ENCODE results near the gene ZNF346.

Gene ZNF346

GRCh38 chr5:177100714-177101121 lies 78.2 kb downstream of the ZNF346 start:
- Histone ChIP-seq H3K9ac (ENCODE audit: low read length) (no peak overlapping the region), H3K27ac (ENCODE audit: low read depth, low read length) (no peak overlapping the region), H3K36me3 (ENCODE audit: control insufficient read depth, insufficient read depth, low read length) (no peaks in the 10 kb centered on the region), H3K4me3 (ENCODE audit: low read length) (no peak overlapping the region), H3K4me1 (ENCODE audit: control insufficient read depth, insufficient read depth, low read length) (no peaks in the 10 kb centered on the region), H3K27me3 (ENCODE audit: control insufficient read depth, insufficient read depth, low read length) (no peaks in the 10 kb centered on the region)

DNA sequence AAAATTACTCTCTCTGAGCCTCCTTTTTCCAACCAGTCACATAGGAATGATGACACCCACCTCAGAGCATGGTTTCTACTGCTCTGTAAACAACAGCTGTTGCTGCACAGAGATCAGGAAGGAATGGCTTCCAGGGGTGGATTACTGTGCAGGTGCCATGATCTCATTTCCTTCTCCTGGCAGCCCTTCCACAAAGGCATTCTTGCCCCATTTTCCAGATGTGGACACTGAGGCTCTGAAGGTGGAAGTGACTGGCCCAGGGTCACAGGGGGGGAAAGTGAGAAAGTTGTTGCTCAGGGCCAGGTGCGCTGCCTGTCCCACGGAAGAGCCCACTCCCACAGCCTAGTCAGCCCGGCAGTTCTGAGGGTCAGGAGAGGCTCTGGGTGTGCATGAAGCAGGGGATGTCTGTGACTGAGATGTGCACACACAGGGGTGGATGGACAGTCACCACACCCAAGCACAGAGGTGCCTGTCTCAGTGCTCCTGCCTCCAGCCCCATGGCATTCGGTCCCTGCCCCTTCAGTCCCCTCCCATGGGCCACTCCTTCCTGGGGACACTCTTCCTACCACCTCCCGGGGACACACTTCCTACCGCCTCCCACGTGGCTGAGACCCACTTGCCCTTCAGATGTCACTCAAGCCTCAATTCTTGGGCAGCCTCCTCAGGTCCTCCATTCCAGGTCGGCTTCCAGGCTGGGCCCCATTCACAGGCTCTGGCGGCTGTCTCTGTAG lies 81.2 kb downstream of the ZNF346 start:
- Histone ChIP-seq H3K27ac (ENCODE audit: low read depth, low read length) (no peak overlapping the region), H3K4me3 (ENCODE audit: low read length) (no peak overlapping the region), H3K36me3 (ENCODE audit: control insufficient read depth, insufficient read depth, low read length) (no peaks in the 10 kb centered on the region), H3K4me1 (ENCODE audit: control insufficient read depth, insufficient read depth, low read length) (no peaks in the 10 kb centered on the region), H3K27me3 (ENCODE audit: control insufficient read depth, insufficient read depth, low read length) (no peaks in the 10 kb centered on the region), H3K9ac (ENCODE audit: low read length) (no peak overlapping the region)

DNA sequence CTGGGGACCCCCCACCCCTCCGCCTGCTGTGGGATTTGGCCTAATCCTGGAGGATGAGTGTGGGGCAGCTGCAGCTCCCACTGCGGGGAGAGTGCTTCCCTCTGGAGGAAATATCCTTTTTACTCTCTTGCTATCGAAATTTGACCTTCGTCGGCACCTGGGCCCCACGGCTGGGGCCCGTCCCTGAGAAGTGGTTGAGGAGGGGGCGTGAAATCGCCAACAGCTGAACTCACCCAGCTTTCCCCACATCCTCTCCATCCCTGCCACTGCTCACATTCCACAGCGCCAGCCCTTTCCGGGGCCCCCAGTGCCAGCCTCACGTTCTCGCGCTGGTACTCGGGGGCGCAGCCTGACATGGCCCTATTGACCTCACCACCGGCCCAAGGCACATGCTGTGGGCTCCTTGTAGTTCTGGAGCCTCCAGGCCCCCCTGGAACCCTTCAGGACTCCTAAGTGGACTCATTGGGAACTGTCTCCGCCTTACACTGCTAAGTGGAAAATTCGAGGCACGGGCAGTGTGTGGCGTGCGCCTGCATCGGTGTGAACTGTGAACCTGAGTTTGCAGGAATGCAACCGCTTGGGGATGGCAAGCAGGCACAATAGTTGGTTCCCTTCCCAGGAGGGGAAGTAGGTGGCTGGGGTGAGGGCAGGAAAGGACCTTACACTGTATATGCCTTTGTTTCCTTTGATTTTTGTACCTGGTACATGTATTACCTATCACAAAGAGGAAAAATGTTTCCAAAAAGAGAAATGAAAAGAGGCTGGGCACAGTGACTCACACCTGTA lies 83.4 kb downstream of the ZNF346 start:
- H3K36me3 ChIP-seq (ENCODE audit: control insufficient read depth, insufficient read depth, low read length) = no peaks in the 10 kb centered on the region
- no peak overlapping the region for H3K27ac ChIP-seq (ENCODE audit: low read depth, low read length)
- H3K4me1 ChIP-seq (ENCODE audit: control insufficient read depth, insufficient read depth, low read length) = no peaks in the 10 kb centered on the region
- H3K9ac ChIP-seq (ENCODE audit: low read length) = no peak overlapping the region
- H3K4me3 ChIP-seq (ENCODE audit: low read length) = no peak overlapping the region
- no peaks in the 10 kb centered on the region for H3K27me3 ChIP-seq (ENCODE audit: control insufficient read depth, insufficient read depth, low read length)

- no peaks in the 10 kb centered on the region for H3K4me1 ChIP-seq (ENCODE audit: control insufficient read depth, insufficient read depth, low read length)
- H3K27me3 ChIP-seq (ENCODE audit: control insufficient read depth, insufficient read depth, low read length) = no peaks in the 10 kb centered on the region
- no peaks in the 10 kb centered on the region for H3K36me3 ChIP-seq (ENCODE audit: control insufficient read depth, insufficient read depth, low read length)
- no peak overlapping the region for H3K9ac ChIP-seq (ENCODE audit: low read length)
- no peak overlapping the region for H3K27ac ChIP-seq (ENCODE audit: low read depth, low read length)
- no peak overlapping the region for H3K4me3 ChIP-seq (ENCODE audit: low read length)
Measured at GRCh38 chr5:177107159-177107558, 84.7 kb downstream of the ZNF346 start.

GRCh38 chr5:177109810-177110209 lies 87.3 kb downstream of the ZNF346 start:
- H3K27ac ChIP-seq (ENCODE audit: low read depth, low read length) = no peak overlapping the region
- H3K4me1 ChIP-seq (ENCODE audit: control insufficient read depth, insufficient read depth, low read length) = no peaks in the 10 kb centered on the region
- no peak overlapping the region for H3K9ac ChIP-seq (ENCODE audit: low read length)
- no peaks in the 10 kb centered on the region for H3K27me3 ChIP-seq (ENCODE audit: control insufficient read depth, insufficient read depth, low read length)
- no peaks in the 10 kb centered on the region for H3K36me3 ChIP-seq (ENCODE audit: control insufficient read depth, insufficient read depth, low read length)
- H3K4me3 ChIP-seq (ENCODE audit: low read length) = no peak overlapping the region

DNA sequence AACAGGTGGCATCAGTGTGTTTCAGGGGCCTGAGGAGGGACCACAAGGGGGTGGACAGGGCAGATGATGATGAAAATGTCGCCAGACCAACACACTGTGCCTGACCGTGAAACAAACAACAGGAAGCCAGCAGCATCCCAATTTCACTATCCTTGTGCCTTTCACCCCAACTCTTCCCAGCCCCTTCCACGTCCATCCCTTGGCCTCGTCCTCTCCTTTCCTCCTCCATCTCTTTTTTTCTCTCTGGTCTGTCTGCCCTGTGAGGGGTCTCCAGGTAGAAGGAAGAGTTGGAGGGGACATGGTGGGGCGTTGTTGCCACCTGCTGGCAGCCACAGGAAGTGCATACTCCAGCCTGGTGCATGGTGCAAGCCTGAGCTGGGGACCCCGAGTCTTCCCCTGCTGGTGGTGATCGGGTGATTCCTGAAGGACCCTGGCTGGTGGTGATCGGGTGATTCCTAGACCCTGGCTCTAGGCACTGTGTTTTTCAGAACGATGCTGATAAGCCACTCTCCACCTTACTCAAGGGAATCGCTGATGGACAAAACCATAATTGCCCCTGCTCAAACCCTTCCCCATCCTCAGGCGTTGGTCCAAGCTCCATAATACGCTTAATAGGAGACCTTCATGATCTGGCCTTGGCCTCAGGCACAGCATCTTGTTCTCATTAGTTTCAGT lies 89.4 kb downstream of the ZNF346 start:
- Histone ChIP-seq H3K4me1 (ENCODE audit: control insufficient read depth, insufficient read depth, low read length) (peaks cover 4% of the 10 kb centered on the region), H3K27me3 (ENCODE audit: control insufficient read depth, insufficient read depth, low read length) (no peaks in the 10 kb centered on the region), H3K9ac (ENCODE audit: low read length) (no peak overlapping the region), H3K36me3 (ENCODE audit: control insufficient read depth, insufficient read depth, low read length) (no peaks in the 10 kb centered on the region), H3K27ac (ENCODE audit: low read depth, low read length) (no peak overlapping the region), H3K4me3 (ENCODE audit: low read length) (no peak overlapping the region)

- Histone ChIP-seq H3K36me3 (ENCODE audit: control insufficient read depth, insufficient read depth, low read length) (no peaks in the 10 kb centered on the region), H3K27me3 (ENCODE audit: control insufficient read depth, insufficient read depth, low read length) (no peaks in the 10 kb centered on the region), H3K27ac (ENCODE audit: low read depth, low read length) (no peak overlapping the region), H3K4me1 (ENCODE audit: control insufficient read depth, insufficient read depth, low read length) (peaks cover 4% of the 10 kb centered on the region), H3K9ac (ENCODE audit: low read length) (no peak overlapping the region), H3K4me3 (ENCODE audit: low read length) (no peak overlapping the region)
Measured at GRCh38 chr5:177112589-177113220, 90.2 kb downstream of the ZNF346 start.

DNA sequence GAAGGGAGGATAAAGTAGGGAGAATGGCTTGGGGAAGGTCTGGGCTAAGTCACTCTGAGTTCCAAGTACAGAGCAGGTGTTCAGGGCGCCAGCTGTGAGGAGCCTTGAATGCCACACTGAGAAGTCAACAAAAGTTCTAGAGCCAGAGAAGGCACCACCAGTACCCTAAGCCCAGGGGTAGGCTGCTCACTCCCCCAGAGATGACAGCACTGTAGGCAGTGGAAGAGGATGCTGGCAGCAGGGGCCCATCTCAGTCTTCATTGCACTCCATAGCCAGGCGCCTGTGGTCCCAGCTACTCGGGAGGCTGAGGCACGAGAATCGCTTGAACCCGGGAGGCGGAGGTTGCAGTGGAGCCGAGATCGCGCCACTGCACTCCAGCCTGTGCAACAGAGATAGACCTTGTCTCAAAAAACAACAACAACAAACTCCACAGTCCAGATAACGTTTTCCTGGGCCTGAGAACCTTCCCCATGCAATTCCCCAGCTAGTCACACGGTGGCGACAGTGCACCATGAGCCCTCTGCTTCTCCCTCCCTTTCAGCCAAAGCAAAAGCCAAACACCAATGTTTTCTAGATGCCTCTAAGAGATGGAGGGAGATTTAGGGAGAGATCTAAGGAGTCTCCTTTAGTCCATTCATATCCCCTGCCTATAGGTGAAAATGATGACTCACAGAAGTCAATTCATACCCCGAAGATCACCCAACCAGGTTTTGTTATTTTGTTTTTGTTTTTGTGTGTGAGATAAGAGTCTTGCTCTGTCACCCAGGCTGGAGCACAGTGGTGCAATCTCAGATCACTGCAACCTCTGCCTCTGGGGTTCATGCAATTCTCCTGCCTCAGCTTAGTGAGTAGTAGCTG lies 91.3 kb downstream of the ZNF346 start:
- Histone ChIP-seq H3K4me3 (ENCODE audit: low read length) (no peak overlapping the region), H3K27ac (ENCODE audit: low read depth, low read length) (no peak overlapping the region), H3K36me3 (ENCODE audit: control insufficient read depth, insufficient read depth, low read length) (no peaks in the 10 kb centered on the region), H3K27me3 (ENCODE audit: control insufficient read depth, insufficient read depth, low read length) (no peaks in the 10 kb centered on the region), H3K4me1 (ENCODE audit: control insufficient read depth, insufficient read depth, low read length) (peaks cover 4% of the 10 kb centered on the region), H3K9ac (ENCODE audit: low read length) (no peak overlapping the region)

DNA sequence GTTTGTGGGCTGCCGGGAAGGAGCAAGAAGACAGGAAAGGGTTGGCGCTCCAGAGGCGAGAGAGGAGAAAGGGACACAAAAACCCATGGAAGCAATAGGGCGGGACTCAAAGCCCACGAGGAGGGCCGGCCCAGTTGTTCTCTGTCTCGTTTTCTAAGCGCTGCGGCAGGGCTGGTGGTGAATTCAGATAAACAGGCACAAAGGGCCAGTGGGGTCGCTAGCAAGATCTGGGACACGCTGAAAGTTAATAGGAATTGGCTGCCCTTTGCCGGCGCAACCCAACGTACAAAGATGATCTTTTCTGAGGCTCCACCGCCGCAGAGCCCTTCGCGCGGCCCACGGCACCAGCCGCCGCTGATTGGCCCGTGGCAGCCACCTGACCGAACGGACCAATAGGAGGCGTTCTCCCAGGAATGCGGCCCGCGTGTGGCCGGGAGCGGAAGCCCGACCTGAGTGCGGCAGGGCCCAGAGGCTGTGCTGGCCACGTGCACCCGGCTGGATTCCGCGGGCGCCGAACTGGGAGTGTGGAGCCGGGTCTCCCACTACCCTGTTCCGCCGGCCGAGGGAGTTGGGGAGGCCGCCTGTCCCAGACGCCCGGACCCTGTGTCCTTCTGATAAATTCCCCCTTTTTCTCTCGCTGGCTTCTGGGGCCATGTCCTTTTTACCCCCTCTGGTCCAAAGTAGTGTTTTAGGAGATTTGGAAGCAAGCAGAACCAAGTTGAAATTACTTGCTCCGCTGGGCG lies 94.3 kb downstream of the ZNF346 start:
- H3K27me3 ChIP-seq (ENCODE audit: control insufficient read depth, insufficient read depth, low read length) = no peaks in the 10 kb centered on the region
- no peaks in the 10 kb centered on the region for H3K36me3 ChIP-seq (ENCODE audit: control insufficient read depth, insufficient read depth, low read length)
- H3K4me1 ChIP-seq (ENCODE audit: control insufficient read depth, insufficient read depth, low read length) = peaks cover 4% of the 10 kb centered on the region
- peak overlapping the region; percentile 61 for H3K27ac ChIP-seq (ENCODE audit: low read depth, low read length)
- peak overlapping the region; percentile 54 for H3K4me3 ChIP-seq (ENCODE audit: low read length)
- H3K9ac ChIP-seq (ENCODE audit: low read length) = no peak overlapping the region

- no peaks in the 10 kb centered on the region for H3K27me3 ChIP-seq (ENCODE audit: control insufficient read depth, insufficient read depth, low read length)
- H3K4me1 ChIP-seq (ENCODE audit: control insufficient read depth, insufficient read depth, low read length) = peaks cover 4% of the 10 kb centered on the region
- no peak overlapping the region for H3K9ac ChIP-seq (ENCODE audit: low read length)
- no peak overlapping the region for H3K4me3 ChIP-seq (ENCODE audit: low read length)
- H3K27ac ChIP-seq (ENCODE audit: low read depth, low read length) = peak overlapping the region; percentile 61
- H3K36me3 ChIP-seq (ENCODE audit: control insufficient read depth, insufficient read depth, low read length) = no peaks in the 10 kb centered on the region
Measured at GRCh38 chr5:177117441-177118045, 95.0 kb downstream of the ZNF346 start.

DNA sequence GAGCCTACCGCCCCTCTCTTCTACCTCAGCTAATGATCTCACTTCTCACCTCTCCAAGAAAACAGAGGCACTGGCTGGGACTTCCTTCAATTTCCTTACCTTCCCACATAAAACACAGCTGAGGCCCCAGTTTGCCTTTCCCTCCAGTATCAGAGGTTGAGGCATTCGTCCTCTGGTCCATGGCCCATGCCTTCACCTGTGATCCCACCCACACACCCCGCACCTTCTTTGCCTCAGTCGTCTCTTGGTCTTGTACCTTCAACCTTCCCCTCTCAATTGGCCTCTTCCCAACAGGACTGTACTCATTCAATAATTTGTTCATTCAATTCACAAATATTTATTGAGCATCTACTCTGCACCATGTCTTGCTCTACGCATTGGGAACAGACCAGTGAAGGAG lies 100.1 kb downstream of the ZNF346 start:
- Histone ChIP-seq H3K4me3 (ENCODE audit: low read length) (no peak overlapping the region), H3K9ac (ENCODE audit: low read length) (no peak overlapping the region), H3K27me3 (ENCODE audit: control insufficient read depth, insufficient read depth, low read length) (no peaks in the 10 kb centered on the region), H3K4me1 (ENCODE audit: control insufficient read depth, insufficient read depth, low read length) (no peaks in the 10 kb centered on the region), H3K27ac (ENCODE audit: low read depth, low read length) (no peak overlapping the region), H3K36me3 (ENCODE audit: control insufficient read depth, insufficient read depth, low read length) (no peaks in the 10 kb centered on the region)

All from rectal smooth muscle tissue (tissue), 1 donor.